Esophagus squamous epithelium (tissue), 4 donors: ENCODE data around the gene PPP2R5E.

Experiments used
- CTCF ChIP-seq, 6 experiments: fragments of 450-650 bp in 4 of 6; fragments of 200-600 bp in 2 of 6; sonication (generic) in 2 of 6; IDR thresholded peaks; one replicate each; pipeline ENCODE4 v1.5.1; 2016 to 2019; ENCODE audit warnings: antibody characterized with exemption in 6 of 6, mild to moderate bottlenecking in 4 of 6, moderate library complexity in 4 of 6
- POLR2A ChIP-seq, 4 donors: fragments of 450-650 bp; IDR thresholded peaks; one replicate each; pipeline ENCODE4 v1.6.1; 2017; ENCODE audit warnings: antibody characterized with exemption in 4 of 4, mild to moderate bottlenecking in 4 of 4, moderate library complexity in 3 of 4

- TF ChIP-seq CTCF (IDR thresholded peaks at IDR 0.05): no peak
- TF ChIP-seq POLR2A (IDR thresholded peaks at IDR 0.05): no peak
Measured at GRCh38 chr14:63524537-63525155, 18.5 kb downstream of the PPP2R5E start.
